Measurements from ENCODE around the gene ARPC1B. TPM values are rescaled to one million over a fixed set of nuclear protein-coding genes. Genes with fewer than 3 reads are reported as not detected.

Gene ARPC1B
- total and polyA plus RNA-seq, 2 experiments from 2014 or later, result 101 to 132 TPM

DNA sequence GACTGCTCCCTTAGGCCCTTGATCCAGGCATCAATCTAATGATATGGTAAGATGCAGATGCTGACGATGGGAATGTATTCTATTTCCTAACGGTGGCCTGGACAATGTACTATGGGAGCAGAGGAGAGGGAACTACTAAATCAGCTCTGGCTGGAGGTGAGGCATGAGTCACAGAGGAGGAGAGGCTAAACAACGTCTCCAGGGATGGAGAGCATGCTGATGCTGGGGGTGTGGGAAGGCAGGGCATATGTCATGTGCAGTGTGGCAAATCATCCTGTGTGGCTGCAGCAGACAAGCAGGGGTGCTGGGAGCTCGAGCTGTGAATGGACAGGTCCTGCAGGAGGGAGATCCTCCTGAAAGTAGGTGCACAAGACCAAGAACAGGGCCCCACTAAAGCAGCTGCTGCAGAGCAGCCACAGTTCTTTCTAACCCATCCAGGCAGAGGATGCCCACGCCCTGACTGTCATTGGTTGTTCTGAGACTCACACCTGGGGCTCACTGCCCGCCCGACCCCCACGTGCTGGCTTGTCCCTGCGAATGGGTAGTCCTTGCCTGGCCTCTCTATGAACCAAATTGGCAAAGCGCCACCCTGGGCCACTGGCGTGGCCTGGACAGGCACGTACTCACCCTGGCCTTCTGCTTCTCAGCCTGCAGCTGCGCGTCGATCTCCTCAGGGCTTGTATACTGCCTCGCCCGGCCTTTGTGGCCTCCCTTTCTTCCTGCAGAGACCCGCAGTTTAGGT lies 29.9 kb downstream of the ARPC1B start:
- Mint-ChIP-seq H3K4me3 (no peak overlapping the region; the same call in 2 of the 3 replicates), H3K27me3 (ENCODE audit: insufficient read depth, low read depth, poor library complexity) (peaks cover 13% of the 10 kb centered on the region), H3K27ac (no peak overlapping the region), H3K36me3 (ENCODE audit: low read depth) (peaks cover 64% of the 10 kb centered on the region), H3K9me3 (no peaks in the 10 kb centered on the region), H3K4me1 (peaks cover 14% of the 10 kb centered on the region)
- H3K4me2 ChIP-seq, result no peak overlapping the region
- H3K36me3 ChIP-seq (ENCODE audit: insufficient read depth), result peaks cover 27% of the 10 kb centered on the region
- H3K4me3 ChIP-seq, result no peak overlapping the region
- no peak for TF ChIP-seq JUNB (IDR thresholded peaks at IDR 0.05; ENCODE audit: unreplicated experiment)
- TF ChIP-seq, protein P1, sequence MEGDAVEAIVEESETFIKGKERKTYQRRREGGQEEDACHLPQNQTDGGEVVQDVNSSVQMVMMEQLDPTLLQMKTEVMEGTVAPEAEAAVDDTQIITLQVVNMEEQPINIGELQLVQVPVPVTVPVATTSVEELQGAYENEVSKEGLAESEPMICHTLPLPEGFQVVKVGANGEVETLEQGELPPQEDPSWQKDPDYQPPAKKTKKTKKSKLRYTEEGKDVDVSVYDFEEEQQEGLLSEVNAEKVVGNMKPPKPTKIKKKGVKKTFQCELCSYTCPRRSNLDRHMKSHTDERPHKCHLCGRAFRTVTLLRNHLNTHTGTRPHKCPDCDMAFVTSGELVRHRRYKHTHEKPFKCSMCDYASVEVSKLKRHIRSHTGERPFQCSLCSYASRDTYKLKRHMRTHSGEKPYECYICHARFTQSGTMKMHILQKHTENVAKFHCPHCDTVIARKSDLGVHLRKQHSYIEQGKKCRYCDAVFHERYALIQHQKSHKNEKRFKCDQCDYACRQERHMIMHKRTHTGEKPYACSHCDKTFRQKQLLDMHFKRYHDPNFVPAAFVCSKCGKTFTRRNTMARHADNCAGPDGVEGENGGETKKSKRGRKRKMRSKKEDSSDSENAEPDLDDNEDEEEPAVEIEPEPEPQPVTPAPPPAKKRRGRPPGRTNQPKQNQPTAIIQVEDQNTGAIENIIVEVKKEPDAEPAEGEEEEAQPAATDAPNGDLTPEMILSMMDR (conservative IDR thresholded peaks at IDR 0.05; ENCODE audit: low read depth in 2 of 2), result no peak
- TF ChIP-seq EZH2 (IDR thresholded peaks at IDR 0.05; ENCODE audit: low read depth, unreplicated experiment), result no peak
- TF ChIP-seq STAT1 (IDR thresholded peaks at IDR 0.05; ENCODE audit: unreplicated experiment), result no peak
- TF ChIP-seq CREB1 (CRISPR knock-in tag; IDR thresholded peaks at IDR 0.05; ENCODE audit: low read depth), result no peak
- TF ChIP-seq, protein P2, sequence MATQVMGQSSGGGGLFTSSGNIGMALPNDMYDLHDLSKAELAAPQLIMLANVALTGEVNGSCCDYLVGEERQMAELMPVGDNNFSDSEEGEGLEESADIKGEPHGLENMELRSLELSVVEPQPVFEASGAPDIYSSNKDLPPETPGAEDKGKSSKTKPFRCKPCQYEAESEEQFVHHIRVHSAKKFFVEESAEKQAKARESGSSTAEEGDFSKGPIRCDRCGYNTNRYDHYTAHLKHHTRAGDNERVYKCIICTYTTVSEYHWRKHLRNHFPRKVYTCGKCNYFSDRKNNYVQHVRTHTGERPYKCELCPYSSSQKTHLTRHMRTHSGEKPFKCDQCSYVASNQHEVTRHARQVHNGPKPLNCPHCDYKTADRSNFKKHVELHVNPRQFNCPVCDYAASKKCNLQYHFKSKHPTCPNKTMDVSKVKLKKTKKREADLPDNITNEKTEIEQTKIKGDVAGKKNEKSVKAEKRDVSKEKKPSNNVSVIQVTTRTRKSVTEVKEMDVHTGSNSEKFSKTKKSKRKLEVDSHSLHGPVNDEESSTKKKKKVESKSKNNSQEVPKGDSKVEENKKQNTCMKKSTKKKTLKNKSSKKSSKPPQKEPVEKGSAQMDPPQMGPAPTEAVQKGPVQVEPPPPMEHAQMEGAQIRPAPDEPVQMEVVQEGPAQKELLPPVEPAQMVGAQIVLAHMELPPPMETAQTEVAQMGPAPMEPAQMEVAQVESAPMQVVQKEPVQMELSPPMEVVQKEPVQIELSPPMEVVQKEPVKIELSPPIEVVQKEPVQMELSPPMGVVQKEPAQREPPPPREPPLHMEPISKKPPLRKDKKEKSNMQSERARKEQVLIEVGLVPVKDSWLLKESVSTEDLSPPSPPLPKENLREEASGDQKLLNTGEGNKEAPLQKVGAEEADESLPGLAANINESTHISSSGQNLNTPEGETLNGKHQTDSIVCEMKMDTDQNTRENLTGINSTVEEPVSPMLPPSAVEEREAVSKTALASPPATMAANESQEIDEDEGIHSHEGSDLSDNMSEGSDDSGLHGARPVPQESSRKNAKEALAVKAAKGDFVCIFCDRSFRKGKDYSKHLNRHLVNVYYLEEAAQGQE (IDR thresholded peaks at IDR 0.05; ENCODE audit: unreplicated experiment), result no peak
- TF ChIP-seq ZNF331 (CRISPR knock-in tag; IDR thresholded peaks at IDR 0.05; ENCODE audit: low read depth), result no peak
- TF ChIP-seq, protein P3, sequence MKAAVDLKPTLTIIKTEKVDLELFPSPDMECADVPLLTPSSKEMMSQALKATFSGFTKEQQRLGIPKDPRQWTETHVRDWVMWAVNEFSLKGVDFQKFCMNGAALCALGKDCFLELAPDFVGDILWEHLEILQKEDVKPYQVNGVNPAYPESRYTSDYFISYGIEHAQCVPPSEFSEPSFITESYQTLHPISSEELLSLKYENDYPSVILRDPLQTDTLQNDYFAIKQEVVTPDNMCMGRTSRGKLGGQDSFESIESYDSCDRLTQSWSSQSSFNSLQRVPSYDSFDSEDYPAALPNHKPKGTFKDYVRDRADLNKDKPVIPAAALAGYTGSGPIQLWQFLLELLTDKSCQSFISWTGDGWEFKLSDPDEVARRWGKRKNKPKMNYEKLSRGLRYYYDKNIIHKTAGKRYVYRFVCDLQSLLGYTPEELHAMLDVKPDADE (IDR thresholded peaks at IDR 0.05), result no peak
- no peak for TF ChIP-seq EZH2phosphoT487 (IDR thresholded peaks at IDR 0.05; ENCODE audit: unreplicated experiment)
- no peak for TF ChIP-seq ZNF114 (CRISPR knock-in tag; IDR thresholded peaks at IDR 0.05)
- H3F3A ChIP-seq (replicated peaks; ENCODE audit: low read depth), result peaks cover 23% of the 10 kb centered on the region
- H4K20me1 ChIP-seq (replicated peaks; ENCODE audit: insufficient read depth), result peaks cover 31% of the 10 kb centered on the region
- DNase-seq (ENCODE audit: low spot score), result no peak
- peaks cover 16% of the 10 kb centered on the region for H3K4me1 ChIP-seq (ENCODE audit: insufficient read depth)
- no peak overlapping the region for H3K27ac ChIP-seq (ENCODE audit: low read depth)
- peaks cover 56% of the 10 kb centered on the region for H3K79me2 ChIP-seq (replicated peaks; ENCODE audit: insufficient read depth)
- no peaks in the 10 kb centered on the region for H3K9me2 ChIP-seq (ENCODE audit: insufficient read depth)
- no peak overlapping the region for H2AFZ ChIP-seq
- no peak for ATAC-seq
- no peaks in the 10 kb centered on the region for H3K27me3 ChIP-seq (ENCODE audit: insufficient read depth)

Measured in GM23338 (cell line).